Vagina (tissue), 2 donors: ENCODE results near the gene PDXDC1. TPM values are rescaled to one million over a fixed set of nuclear protein-coding genes. Genes with fewer than 3 reads are reported as not detected.
"Not testable (repeated sequence)": the region's sequence is repeated elsewhere in the genome, so short reads cannot be mapped to it uniquely, and the experiment has no call there.

ENCODE experiments used
- DNase-seq, 2 donors: peaks; one replicate each; pipeline ENCODE4 v3.0.0-alpha.2; 2017; ENCODE audit errors: extremely low spot score in 2 of 2
- H3K27ac ChIP-seq: fragments of 200-600 bp; sonication (generic); one replicate; pipeline ENCODE4 v1.5.1; 2019
- H3K27me3 ChIP-seq: fragments of 200-600 bp; sonication (generic); one replicate; pipeline ENCODE4 v1.5.1; 2019
- H3K36me3 ChIP-seq, 2 donors: fragments of 200-600 bp; sonication (generic); one replicate each; pipeline ENCODE4 v1.5.1; 2017 to 2019
- H3K4me1 ChIP-seq: fragments of 200-600 bp; sonication (generic); one replicate; pipeline ENCODE4 v1.5.1; 2019
- H3K4me3 ChIP-seq, 2 donors: fragments of 200-600 bp; sonication (generic); 1 replicate in 1 of 2; 2 replicates in 1 of 2; pipeline ENCODE4 v1.5.1; 2016 to 2019
- H3K9me3 ChIP-seq: fragments of 200-600 bp; sonication (generic); one replicate; pipeline ENCODE4 v1.5.1; 2019
- intact Hi-C: fragments of 100-400 bp; cut with DNase I; formaldehyde crosslinking; loops from one replicate; pipeline ENCODE4 v1.15.1; 2023
- microRNA counts, 2 donors: library from miRNA; unstranded; fragments of <30 nt; microRNA quantifications; one replicate each; lab custom pipeline; 2016 to 2017
- microRNA-seq: library from miRNA; unstranded; fragments of <30 nt; microRNA quantifications from one replicate; pipeline ENCODE4, GENCODE V29; 2017; ENCODE audit warnings: borderline number of aligned reads, borderline replicate concordance
- small RNA-seq: library from RNA; depleted of rRNA; stranded (forward); fragments of <200 nt; gene quantifications from one replicate; pipeline ENCODE3, GENCODE V24; 2016
- total RNA-seq: library from RNA; depleted of rRNA; stranded (reverse); fragments of >200 nt; gene quantifications from one replicate; pipeline ENCODE4 v1.2.3, GENCODE V29; 2016

PDXDC1 gene
- total RNA-seq, 1 donor from 2014 or later: 59.2 TPM

DNA sequence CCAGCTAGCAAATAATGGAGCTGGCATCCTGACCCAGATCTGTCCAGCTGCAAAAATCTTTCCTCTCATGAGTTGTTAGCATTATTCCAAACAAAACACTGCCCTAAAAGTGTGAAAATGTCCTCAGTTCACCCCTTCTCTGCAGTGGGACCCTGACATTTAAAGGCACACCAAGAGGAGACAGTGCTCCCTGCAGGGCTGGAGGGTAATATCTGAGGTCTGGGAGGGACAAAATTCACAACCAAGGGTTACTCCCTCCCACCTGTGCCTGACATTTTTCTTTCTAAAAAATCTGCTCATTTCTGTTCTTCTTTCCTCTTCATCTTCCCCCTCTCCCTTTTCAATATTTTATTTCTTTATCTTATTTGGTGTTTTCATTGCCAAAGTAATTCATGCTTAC, 191.4 kb downstream of the PDXDC1 start:
- H3K4me1 ChIP-seq, H3K36me3 ChIP-seq, H3K27me3 ChIP-seq, DNase-seq, H3K9me3 ChIP-seq, H3K4me3 ChIP-seq, intact Hi-C loops, H3K27ac ChIP-seq: not testable (repeated sequence)

GRCh38 chr16:15168303-15168702, 193.5 kb downstream of the PDXDC1 start:
- H3K4me1 ChIP-seq, H3K27ac ChIP-seq, H3K4me3 ChIP-seq, H3K27me3 ChIP-seq, DNase-seq, H3K36me3 ChIP-seq, intact Hi-C loops, H3K9me3 ChIP-seq: not testable (repeated sequence)

- intact Hi-C loops, H3K27ac ChIP-seq, H3K4me3 ChIP-seq, H3K9me3 ChIP-seq, H3K4me1 ChIP-seq, H3K27me3 ChIP-seq, DNase-seq, H3K36me3 ChIP-seq: not testable (repeated sequence)
Measured at GRCh38 chr16:15168953-15169652, 194.3 kb downstream of the PDXDC1 start.

GRCh38 chr16:15179909-15180308, 205.1 kb downstream of the PDXDC1 start:
- intact Hi-C loops, H3K9me3 ChIP-seq, H3K4me1 ChIP-seq, H3K27me3 ChIP-seq, H3K36me3 ChIP-seq, H3K4me3 ChIP-seq, H3K27ac ChIP-seq, DNase-seq: not testable (repeated sequence)

DNA sequence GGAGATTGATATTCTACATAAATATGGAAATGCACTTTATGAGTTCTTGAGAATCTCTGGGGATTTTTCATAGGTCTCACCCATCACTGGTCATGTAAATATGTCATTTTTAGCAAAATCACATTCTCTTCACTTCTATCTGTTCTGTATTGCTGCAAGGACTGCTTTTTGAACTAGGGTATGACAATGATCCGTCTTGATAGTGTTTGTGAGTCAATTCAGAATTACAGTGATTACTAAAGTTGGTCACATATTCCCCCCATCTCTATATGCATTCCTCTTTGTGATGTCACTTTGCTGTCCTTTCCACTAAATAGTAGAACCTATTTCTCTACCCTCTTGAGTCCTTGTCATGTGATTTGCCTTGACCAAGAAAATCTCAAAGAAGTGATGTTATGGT, 206.1 kb downstream of the PDXDC1 start:
- intact Hi-C loops, H3K36me3 ChIP-seq, H3K9me3 ChIP-seq, H3K27ac ChIP-seq, DNase-seq, H3K4me1 ChIP-seq, H3K27me3 ChIP-seq, H3K4me3 ChIP-seq: not testable (repeated sequence)

DNA sequence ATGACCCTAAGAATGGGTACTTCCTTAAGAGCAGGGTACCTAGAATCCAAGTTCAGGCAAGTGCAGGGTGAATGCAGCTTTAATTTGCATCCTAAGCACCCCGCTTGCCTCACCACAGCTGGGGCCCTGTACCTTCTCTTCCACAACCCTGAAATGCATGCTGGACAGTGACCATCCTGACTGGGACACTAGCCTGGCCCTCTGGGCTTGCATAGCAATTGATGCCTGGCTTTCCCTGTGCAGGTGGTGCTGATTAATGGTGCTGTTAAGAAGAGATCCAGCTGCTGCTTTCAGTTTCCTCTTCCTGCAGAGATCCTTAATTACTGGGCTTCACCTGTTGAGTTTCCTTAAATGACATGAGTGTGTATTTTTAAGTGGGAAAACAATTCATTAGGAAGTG, 209.2 kb downstream of the PDXDC1 start:
- H3K4me1 ChIP-seq, H3K9me3 ChIP-seq, H3K4me3 ChIP-seq, H3K27me3 ChIP-seq, H3K27ac ChIP-seq, DNase-seq, intact Hi-C loops, H3K36me3 ChIP-seq: not testable (repeated sequence)

MicroRNAs within 50 kb of the gene (microRNA counts, 767-probe panel; counts per million panel counts)
- microRNA hsa-miR-1972 (lab: Ali Mortazavi, UCI): 238 to 261 counts per million in 2 donors

Small RNA genes within 50 kb of the gene (microRNA-seq; reads per million reads assigned to microRNA genes)
- gene MIR1972-1 (not detected), gene MIR3180-4 (not detected), gene MIR6511A1 (not detected), gene MIR6511B2 (not detected), gene MIR6770-1 (not detected)

Small RNA genes within 50 kb of the gene (small RNA-seq; reads per million reads assigned to genes)
- not detected for gene AC138932.4
- not detected for gene MIR1972-1
- not detected for gene MIR3180-4
- not detected for gene MIR6511A1
- not detected for gene MIR6770-1
- not detected for gene RF00019

Other genes starting within 250 kb of the PDXDC1 start
- gene NPIPA2, start 232.5 kb upstream of the PDXDC1 start, total RNA-seq: not detected
- 50.3 TPM for gene NOMO1, start 141.3 kb upstream of the PDXDC1 start, total RNA-seq
- 98.0 TPM for gene NPIPA1, start 37.6 kb upstream of the PDXDC1 start, total RNA-seq
- 70.0 TPM for gene NTAN1, start 81.0 kb downstream of the PDXDC1 start, total RNA-seq
- 24.8 TPM for gene RRN3, start 119.2 kb downstream of the PDXDC1 start, total RNA-seq